HG03460 (cell line): ENCODE results near the gene ALDH1L2.

Source experiments
- ATAC-seq: cut with Tn5 transposase; IDR thresholded peaks from one replicate; pipeline ENCODE4 v1.9.1; 2021; ENCODE audit not compliant: unreplicated experiment

ALDH1L2 gene

DNA sequence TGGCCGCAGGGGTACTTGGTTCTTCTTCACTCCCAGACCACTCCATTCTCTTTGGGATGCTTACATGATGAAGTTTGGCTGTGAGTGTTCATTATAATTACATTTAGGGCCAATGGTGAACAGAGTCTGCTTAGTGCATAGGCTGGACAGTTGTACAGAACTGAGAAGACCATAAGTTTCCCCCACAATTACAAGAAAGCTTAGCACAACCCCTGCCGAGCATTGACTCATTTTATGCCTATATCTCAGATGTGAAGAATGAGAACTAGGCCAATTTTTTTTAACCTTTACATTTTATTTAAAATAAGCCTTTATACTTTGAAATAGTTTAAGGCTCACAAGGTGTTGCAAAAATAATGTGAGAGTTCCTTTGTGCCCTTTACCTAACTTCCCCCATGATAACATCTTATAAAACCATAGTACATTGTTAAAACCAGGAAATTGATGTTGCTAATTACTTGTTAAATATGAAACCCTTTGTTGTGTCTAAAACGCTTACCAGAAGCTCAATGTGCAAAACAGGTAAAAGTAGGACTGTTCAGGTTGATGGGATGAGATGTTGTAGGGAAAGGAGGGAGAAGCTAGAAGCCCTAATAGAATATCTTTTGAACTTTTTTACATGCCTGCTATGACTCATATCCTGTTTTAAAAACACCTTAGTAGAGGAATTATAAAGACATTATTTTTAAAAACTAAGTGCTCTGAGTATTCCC, 47.2 kb downstream of the ALDH1L2 start:
- no peak for ATAC-seq

DNA sequence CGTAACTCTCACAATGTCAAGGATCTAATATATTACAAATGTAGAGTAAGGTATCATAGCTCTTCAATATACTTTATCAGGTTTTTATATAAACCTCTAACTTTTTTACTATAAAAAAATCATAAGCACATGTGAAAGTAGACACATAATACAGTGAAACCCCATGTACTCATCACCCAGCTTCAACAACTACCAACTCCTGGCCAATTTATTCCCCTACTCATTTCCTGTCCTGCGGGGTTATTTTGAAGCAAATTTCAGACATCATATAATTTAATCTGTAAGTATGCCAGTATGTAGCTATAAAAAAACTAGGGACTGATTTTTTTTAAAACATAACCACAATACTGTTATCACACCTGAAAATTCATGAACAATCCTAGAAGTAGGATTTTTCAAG, 50.4 kb downstream of the ALDH1L2 start:
- ATAC-seq = no peak

DNA sequence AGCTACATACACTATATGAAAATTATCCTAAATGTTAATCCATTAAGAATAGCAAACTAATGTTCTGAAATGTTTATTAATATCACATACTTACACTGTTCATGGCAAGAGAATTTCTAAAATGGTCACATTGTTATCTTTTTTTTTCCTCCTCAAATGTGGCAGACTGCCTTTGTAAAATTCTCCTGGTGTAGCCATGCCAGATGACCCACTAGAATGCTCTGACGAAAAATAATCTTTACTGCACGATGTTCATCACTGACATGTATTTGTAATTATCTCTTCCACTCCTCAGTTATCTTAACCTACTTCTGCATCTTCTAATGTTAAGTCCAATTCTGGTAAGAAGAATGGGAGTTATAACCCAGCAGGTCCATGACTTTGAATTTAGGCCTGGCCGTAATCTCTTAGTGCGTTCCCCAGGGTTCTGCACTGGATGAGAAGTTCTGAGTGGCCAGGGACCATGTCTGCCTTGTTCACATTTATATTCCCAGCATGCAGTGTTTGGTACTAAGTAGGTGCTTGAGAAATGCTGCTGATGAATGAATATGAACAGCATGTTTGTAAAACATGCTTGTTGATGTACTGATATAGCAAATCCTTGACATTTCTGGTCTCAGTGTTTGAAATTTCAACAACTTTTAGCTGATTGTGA, 51.4 kb downstream of the ALDH1L2 start:
- no peak for ATAC-seq

DNA sequence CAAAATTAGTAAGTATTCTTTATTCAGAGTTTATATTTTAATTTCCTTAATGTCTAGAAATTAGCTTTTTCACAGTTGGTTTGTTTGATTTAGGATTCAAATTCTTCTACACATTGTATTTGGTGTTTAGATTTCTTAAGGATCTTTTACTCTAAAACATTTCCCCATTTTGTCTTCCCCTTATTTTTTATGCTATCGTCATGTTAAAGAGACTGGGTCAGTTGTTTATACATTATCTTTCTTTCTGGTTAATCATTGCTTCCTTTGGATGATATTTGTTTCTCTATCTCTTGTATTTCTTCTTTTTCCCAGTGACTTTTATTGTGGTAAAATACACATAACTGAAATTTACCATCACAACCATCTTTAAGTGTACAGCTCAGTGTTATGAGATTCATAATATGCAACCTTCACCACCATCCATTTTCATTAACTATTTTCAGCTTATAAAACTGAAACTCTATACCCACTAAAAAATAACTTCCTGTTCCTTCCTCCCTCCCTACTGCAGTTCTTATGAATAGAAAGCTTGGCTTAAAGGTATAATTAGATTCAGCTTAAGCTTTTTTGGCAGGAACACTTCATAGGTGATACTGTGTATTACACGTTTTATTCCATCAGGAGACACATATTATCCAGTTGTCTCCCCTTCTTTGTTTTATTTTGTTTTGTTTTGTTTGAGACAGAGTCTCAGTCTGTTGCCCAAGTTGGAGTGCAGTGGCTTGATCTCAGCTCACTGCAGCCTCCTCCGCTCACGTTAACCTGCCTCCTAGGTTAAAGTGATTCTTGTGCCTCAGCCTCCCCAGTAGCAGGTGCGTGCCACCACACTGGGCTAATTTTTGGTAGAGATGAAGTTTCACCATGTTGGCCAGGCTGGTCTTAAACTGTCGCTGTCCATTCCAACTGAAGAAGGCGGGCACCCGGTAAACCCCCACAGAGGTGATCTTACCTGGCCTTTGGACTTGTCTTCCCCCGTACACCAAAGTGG, 53.1 kb downstream of the ALDH1L2 start:
- ATAC-seq = peak; percentile 89

DNA sequence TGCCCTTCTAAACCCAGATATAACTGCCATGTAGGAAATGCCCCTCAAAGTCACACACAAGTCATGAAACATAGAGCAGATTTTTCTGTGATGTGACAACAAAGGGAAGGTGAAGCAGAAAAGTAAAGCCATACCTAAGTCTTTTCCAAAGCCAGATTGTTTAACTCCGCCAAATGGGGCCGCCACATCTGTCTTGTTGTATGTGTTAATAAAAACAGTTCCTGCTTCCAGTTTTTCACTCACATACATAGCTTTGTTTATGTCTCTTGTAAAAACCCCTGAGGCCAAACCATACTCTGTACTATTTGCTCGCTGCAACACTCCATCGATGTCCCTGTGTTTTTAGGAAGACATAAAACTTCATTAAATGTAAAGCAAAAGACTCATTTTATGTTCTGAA, 57.8 kb downstream of the ALDH1L2 start:
- ATAC-seq = no peak

DNA sequence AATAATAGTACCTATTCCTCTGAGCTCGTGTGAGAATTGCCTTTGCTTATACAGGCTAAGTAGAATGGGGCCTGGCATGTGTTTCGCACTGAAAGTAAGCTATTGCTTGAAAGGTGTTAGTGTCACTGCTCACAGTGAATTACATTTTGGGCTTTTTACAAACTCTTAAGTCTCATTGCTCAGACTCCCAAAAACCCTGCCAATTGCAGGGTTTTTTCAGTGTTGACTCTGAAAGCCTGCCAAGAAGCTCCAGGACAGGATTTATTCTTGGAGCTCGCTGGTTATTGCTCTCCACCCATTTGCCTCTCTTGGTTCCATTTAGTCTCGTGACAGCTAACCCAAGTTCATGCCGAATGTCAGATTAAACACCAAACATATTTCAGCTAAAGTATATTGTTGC, 58.4 kb downstream of the ALDH1L2 start:
- ATAC-seq = no peak

DNA sequence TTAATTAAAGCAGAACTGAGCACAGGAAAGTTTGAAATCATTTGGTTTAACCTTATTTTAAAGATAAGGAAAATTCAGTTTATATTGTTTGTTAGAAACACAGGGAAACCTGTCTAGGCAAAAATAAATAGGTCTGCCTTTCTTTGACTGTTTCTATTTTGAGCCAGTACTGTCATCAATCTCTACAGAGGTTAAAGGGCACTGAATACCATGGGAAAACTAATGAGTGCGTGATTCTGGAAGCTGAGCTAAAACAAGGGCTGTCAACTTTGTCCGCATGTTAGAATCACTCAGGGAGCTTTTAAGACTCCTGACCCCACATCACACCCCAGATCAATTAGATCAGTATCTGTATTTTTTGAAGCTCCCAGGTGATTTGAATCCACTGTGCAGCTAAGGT, 59.3 kb downstream of the ALDH1L2 start:
- no peak for ATAC-seq

DNA sequence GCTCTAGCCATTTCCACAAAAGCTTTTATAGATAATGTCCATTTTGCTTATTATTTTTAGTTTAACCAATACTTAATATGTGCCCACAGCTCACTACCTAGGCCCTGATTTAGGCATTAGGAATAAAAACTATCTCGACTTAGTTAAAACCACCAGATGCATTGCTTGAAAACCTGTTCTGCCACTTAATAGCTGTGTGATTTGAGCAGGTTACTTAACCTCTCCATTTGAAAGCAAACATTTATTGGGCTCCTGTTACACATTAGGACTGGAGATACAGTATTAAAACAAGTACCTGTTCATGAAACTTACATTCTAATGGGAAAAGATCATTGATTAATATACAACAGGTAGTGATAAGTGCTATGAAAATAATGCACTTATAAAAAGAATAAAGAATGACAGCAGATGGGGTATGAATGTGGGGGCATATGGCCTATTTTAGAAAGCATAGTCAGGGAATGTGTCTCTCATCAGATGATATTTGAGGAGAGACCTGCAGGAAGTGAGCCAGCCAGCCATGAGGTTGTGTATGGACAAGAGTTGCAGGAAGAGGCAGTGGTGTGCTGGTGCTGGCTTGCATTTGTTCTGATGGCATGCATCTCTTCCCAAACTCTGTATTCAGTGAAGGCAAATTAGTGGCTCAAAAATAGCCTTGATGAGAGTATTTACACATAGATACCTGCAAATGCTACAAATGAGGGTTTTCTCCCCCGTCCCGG, 63.9 kb downstream of the ALDH1L2 start:
- ATAC-seq = no peak

DNA sequence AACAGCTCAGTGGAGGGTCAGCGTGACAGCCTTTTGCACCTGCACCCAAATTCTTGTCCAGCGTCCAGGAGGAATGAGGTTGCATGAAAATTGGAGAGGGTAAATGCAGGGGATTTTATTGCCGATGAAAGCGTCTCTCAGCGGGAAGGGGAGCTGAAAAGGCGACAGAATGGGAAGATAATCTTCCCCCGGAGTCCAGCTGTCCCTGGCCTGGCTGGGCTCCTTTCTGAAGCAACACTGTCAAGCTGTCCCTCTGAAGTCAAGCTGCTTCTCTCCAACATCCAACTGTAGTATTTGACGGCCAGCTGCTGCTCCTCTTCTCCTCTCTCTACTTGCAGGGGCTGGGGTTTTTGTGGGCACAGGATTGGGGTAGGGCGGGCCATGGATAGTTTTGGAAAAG, 65.5 kb downstream of the ALDH1L2 start:
- no peak for ATAC-seq

DNA sequence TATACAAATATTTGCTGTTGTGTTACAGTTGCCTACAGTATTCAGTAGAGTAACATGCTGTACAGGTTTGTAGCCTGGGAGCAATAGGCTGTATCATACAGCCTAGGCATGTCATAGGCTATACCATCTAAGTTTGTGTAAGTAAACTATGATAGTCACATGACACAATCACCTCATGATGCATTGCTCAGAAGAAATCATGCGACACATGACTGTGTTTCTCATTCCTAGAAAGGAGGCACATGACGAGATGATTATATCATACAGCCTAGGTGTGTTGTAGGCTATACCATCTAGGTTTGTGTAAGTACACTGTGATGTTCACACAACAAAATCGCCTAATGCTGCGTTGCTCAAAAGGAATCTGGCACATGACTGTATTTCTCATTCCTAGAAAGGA, 66.2 kb downstream of the ALDH1L2 start:
- ATAC-seq = no peak

DNA sequence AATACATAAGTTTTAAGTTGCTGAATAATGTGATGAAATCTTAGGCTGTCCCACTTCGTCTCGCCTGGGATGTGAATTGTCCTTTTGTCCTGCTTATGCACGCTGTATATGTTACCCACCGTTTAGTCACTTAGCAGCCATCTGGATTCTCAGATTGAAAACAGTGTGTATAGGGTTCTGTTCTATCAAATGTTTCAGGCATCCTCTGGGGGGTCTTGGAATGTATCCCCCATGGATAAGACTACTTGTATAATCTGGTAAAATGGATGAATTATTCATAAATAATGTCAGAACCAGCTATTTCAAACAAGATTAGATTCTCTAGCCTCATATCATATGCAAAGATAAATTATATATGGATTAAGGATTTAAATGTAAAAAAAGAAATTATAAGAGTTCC, 68.7 kb downstream of the ALDH1L2 start:
- no peak for ATAC-seq

DNA sequence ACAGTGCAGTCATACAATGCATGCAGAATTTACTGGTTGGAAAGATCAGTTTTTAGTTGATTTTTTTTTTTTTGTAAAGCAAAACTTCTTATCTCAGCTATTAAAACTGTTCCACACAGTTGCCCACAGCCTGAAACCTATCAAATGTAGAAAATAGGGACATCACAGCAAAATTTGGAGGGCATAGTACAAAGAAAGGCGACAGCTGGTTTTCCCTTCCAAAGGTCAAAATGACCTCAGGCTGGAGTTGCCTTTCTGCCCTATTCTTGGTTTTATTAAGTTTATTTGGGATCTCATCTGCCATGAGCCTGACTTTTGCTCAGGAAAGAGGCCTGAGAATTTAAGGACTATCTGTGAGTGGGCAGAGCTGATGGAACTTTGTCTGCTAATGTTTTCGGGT, 69.7 kb downstream of the ALDH1L2 start:
- ATAC-seq = no peak

DNA sequence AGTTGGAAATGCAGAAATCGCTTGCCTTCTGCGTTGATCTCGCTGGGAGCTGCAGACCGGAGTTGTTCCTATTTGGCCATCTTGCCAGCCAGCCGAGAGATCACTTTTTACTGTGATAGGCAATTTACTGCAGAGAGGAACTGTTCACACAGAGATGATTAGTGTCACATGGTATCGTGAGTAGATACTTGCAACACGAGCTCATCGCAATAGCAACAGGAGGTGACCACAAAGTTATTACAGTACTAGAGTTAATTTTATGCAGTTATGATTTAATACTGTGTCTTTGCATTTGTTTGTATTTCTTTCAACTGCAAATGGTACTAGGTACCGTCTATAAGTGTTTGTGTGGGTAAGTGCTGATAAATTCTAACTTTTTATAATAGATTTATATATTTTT, 70.4 kb downstream of the ALDH1L2 start:
- no peak for ATAC-seq

DNA sequence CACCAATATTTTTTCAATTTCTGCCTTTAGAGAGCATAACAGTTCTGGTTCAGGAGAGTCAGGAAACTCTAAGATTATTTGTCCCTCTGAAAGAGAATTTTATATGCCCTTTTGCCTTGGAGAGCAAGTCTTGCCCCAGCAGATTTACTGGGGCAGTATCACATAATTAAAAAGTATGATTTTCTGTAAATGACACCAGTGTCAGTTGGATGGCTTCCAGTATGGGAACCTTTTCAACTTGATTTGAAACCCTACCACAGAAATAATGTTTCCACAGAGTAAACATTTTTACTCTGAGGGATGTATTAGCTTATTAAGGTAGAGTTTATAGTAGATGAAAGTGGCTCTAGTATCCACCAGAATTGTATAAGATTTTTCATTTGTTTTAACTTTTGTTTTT, 82.8 kb downstream of the ALDH1L2 start:
- no peak for ATAC-seq

DNA sequence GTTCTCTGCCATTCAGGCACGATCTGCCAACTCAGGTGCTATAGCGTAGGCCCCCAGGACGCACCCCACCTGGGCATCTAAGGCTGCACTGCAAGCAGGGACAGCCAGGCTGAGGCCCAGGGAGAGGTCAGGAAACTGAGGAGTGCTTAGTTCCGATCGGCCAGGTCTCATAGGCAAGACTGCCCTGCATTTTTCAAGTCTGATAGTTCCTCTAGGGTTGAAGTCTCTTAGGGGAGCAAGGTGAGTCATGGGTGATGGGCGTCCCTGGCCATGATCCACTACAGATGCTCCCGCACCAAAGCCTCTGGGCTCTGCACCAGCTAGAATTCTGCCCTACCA, 84.9 kb downstream of the ALDH1L2 start:
- no peak for ATAC-seq

DNA sequence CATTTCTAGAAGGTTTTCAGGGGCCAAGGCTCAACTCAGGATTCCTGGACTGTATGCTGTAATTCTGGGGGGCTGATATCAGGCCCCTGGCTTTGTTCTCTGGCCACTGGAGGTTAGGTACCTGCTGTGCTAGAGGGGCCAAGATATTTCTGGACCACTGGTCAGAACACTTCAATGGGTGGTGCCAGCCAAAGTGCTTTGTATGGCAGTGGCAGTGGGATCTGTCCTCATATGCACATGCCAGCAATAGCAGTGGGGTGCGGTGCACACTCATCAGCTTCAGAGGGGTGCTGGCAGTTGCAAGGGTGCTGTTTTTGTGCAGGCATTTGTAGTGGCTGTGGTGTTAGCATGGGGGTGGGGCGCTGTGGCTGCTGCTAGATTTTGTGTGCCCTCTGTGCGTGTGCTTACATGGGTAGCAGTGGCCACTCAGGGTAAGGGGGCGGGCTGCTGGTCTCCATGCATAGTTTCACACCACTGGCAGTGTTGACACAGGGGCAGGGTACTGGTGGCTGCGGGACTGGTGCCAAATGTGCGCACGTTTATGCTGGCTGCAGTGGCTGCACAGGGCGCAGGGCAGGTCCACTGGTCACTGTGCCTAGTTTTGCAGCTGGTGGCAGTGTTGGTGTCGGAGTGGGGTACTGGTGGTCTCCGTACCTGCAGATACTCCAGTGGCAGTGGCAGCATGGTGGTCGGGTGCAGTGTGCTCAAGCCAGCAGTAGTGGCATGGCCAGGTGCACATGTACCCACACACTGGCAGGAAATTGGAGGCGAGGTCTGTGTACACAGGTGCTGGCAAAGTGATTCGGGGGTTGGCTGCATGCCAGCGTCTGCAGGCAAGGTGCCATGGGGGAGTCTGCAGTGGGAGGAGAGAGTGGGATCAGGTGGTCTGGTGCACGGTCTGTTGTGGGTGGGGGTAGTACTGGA, 85.6 kb downstream of the ALDH1L2 start:
- no peak for ATAC-seq

DNA sequence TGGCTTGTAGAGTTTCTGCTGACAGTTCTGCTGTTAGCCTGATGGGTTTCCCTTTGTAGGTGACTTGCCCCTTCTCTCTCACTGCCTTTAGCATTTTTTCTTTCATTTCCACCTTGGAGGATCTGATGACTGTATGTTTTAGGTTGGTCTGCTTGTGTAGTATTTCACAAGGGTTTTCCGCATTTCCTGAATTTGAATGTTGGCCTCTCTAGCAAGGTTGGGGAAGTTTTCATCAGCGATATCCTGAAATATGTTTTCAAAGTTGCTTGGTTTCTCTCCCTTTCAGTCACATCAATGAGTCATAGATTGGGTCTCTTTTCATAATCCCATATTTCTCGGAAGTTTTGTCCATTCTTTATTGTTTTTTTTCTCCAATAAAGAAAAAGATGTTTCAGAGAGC, 86.7 kb downstream of the ALDH1L2 start:
- no peak for ATAC-seq

DNA sequence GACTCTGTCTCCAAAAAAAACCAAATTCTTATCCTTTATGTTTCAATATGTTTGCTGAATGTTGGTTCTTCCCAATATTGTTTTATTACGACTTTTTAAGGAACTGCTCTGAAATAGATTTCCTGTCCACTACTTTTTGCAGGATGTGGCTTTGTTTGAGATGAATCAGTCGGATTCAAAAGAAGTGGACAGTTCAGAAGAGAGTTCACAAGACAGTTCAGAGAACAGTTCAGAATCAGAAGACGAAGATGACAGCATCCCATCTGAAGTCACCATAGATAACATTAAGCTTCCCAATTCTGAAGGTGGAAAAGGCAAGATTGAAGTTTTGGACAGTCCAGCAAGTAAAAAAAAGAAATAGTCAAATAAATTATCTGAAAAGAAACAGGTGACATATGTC, 89.9 kb downstream of the ALDH1L2 start:
- ATAC-seq = no peak

DNA sequence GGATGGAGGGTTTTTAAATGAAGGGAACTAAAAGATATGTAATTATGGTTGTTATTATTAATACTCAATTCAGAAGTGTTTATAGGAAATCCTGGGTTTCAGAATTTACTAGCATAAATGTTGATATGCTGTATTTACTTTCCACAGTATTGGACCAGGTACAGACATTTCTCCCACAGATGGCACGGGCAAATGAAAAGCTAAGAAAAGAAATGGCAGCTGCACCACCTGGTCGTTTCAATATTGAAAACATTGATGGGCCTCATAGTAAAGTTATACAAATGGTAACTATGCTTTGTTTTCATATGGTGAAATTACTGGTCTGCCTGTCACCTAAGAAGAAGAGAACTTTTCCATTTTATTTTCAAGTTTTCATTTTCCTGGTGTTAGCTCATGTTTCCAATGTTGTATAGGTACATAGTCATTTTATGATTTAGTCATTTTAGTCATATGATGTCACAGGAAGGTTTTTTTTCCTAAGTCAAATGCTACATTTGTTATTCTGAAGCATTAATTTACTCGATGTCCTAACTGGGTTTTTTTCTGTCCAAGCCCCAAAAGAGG, 92.6 kb downstream of the ALDH1L2 start:
- ATAC-seq = no peak

DNA sequence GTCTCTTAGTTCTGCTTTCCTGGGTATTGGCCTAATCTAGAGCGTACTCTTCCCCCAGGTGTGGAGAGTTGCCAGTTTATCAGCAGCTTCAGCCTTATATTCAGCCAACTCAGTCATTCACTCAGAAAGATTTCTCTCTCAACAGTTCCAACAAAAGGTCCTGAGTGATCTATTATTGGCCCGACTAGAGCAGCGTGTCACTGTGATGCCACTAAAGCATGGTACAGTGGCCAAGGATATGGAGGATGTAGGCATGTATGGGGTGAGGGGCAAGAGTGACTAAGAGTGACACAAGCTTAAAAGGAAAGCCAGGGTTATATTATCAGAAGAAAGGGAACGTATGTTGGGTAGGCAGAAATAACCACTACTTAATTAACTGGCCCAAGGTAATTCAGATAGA, 93.3 kb downstream of the ALDH1L2 start:
- no peak for ATAC-seq
